Measurements from ENCODE around the gene ARHGEF12.

ARHGEF12 gene

GRCh38 chr11:120399307-120399706 lies 63.1 kb downstream of the ARHGEF12 start:
- no peak overlapping the region for H3K4me3 ChIP-seq (ENCODE audit: low read depth, low read length)
- no peak for TF ChIP-seq CTCF (IDR thresholded peaks at IDR 0.05; ENCODE audit: borderline replicate concordance, insufficient read depth, low read depth, low read length)

GRCh38 chr11:120400564-120401364 lies 64.6 kb downstream of the ARHGEF12 start:
- H3K4me3 ChIP-seq (ENCODE audit: low read depth, low read length) = no peak overlapping the region
- TF ChIP-seq CTCF (IDR thresholded peaks at IDR 0.05; ENCODE audit: borderline replicate concordance, insufficient read depth, low read depth, low read length) = no peak

- H3K4me3 ChIP-seq (ENCODE audit: low read depth, low read length) = no peak overlapping the region
- TF ChIP-seq CTCF (IDR thresholded peaks at IDR 0.05; ENCODE audit: borderline replicate concordance, insufficient read depth, low read depth, low read length) = no peak
Measured at GRCh38 chr11:120401506-120401905, 65.3 kb downstream of the ARHGEF12 start.

- no peak overlapping the region for H3K4me3 ChIP-seq (ENCODE audit: low read depth, low read length)
- no peak for TF ChIP-seq CTCF (IDR thresholded peaks at IDR 0.05; ENCODE audit: borderline replicate concordance, insufficient read depth, low read depth, low read length)
Measured at GRCh38 chr11:120403966-120404365, 67.8 kb downstream of the ARHGEF12 start.

GRCh38 chr11:120404495-120404894 lies 68.3 kb downstream of the ARHGEF12 start:
- H3K4me3 ChIP-seq (ENCODE audit: low read depth, low read length) = no peak overlapping the region

GRCh38 chr11:120409655-120410054 lies 73.4 kb downstream of the ARHGEF12 start:
- no peak for TF ChIP-seq CTCF (IDR thresholded peaks at IDR 0.05; ENCODE audit: borderline replicate concordance, insufficient read depth, low read depth, low read length)
- H3K4me3 ChIP-seq (ENCODE audit: low read depth, low read length) = no peak overlapping the region

More at GRCh38 chr11:120404495-120404894, 68.3 kb downstream of the ARHGEF12 start:
- TF ChIP-seq CTCF (IDR thresholded peaks at IDR 0.05; ENCODE audit: borderline replicate concordance, insufficient read depth, low read depth, low read length) = no peak

Data from GM12875 (cell line).